ENCODE data around the gene CASQ2.

CASQ2 gene

GRCh38 chr1:115655916-115656315, 112.6 kb downstream of the CASQ2 start:
- DNase-seq: no peak

- DNase-seq: no peak
Observed at GRCh38 chr1:115655306-115655663, 113.2 kb downstream of the CASQ2 start.

GRCh38 chr1:115654663-115655305, 113.7 kb downstream of the CASQ2 start:
- DNase-seq: no peak

- DNase-seq: no peak
Observed at GRCh38 chr1:115654125-115654524, 114.4 kb downstream of the CASQ2 start.

- no peak for DNase-seq
Observed at GRCh38 chr1:115652236-115652788, 116.2 kb downstream of the CASQ2 start.

- no peak for DNase-seq
Observed at GRCh38 chr1:115651391-115651790, 117.1 kb downstream of the CASQ2 start.

- DNase-seq: no peak
Observed at GRCh38 chr1:115650961-115651360, 117.6 kb downstream of the CASQ2 start.

All from NCI-H2029 treated with DMSO at 0.1 percent for 48 hours (cell line).